H9 (cell line): ENCODE data around the gene E2F7. TPM values are rescaled to one million over a fixed set of nuclear protein-coding genes. Genes with fewer than 3 reads are reported as not detected.

ENCODE experiments used
- DNase-seq: peaks from one replicate; pipeline ENCODE4 v3.0.0-alpha.2; 2017
- H2AFZ ChIP-seq: one replicate; pipeline ENCODE4 v1.6.1; 2013; ENCODE audit warnings: mild to moderate bottlenecking, low read length, control low read depth, moderate library complexity
- H2AK5ac ChIP-seq: 2 replicates; pipeline ENCODE4 v1.6.1; 2013; ENCODE audit warnings: low read length, control low read depth, mixed read lengths; ENCODE audit not compliant: insufficient read length
- H2BK120ac ChIP-seq: one replicate; pipeline ENCODE4 v1.6.1; 2013; ENCODE audit warnings: low read depth, mild to moderate bottlenecking, low read length, control low read depth, inconsistent platforms; ENCODE audit not compliant: poor library complexity, severe bottlenecking
- H2BK12ac ChIP-seq: 2 replicates; pipeline ENCODE4 v1.6.1; 2013; ENCODE audit warnings: low read length, control low read depth, mixed read lengths, low read depth; ENCODE audit not compliant: insufficient read length
- H2BK15ac ChIP-seq: 2 replicates; pipeline ENCODE4 v1.6.1; 2013; ENCODE audit warnings: low read depth, low read length, control low read depth
- H2BK20ac ChIP-seq: one replicate; pipeline ENCODE4 v1.6.1; 2013; ENCODE audit warnings: low read depth, mild to moderate bottlenecking, low read length, control low read depth, inconsistent platforms; ENCODE audit not compliant: poor library complexity, severe bottlenecking
- H2BK5ac ChIP-seq: 2 replicates; pipeline ENCODE4 v1.6.1; 2013; ENCODE audit warnings: low read length, control low read depth, mixed read lengths; ENCODE audit not compliant: insufficient read length
- H3K14ac ChIP-seq: 2 replicates; pipeline ENCODE4 v1.6.1; 2013; ENCODE audit warnings: low read length, control low read depth; ENCODE audit not compliant: insufficient read depth
- H3K18ac ChIP-seq: 2 replicates; pipeline ENCODE4 v1.6.1; 2013; ENCODE audit warnings: low read depth, mild to moderate bottlenecking, mixed read lengths, low read length, control low read depth; ENCODE audit not compliant: insufficient read length
- H3K23ac ChIP-seq: 2 replicates; pipeline ENCODE4 v1.6.1; 2013; ENCODE audit warnings: low read length, control low read depth, mixed read lengths, low read depth; ENCODE audit not compliant: insufficient read length
- H3K23me2 ChIP-seq: 2 replicates; pipeline ENCODE4 v1.6.1; 2013; ENCODE audit warnings: low read depth, mild to moderate bottlenecking, mixed read lengths, low read length, control low read depth; ENCODE audit not compliant: insufficient read length, poor library complexity, severe bottlenecking
- H3K27ac ChIP-seq: 2 replicates; pipeline ENCODE4 v1.5.1; 2013; ENCODE audit warnings: low read length, control low read depth, mixed read lengths, low read depth; ENCODE audit not compliant: insufficient read length
- H3K27me3 ChIP-seq: 2 replicates; pipeline ENCODE4 v1.6.1; 2013; ENCODE audit warnings: low read length, control low read depth, inconsistent platforms; ENCODE audit not compliant: insufficient read depth
- H3K4ac ChIP-seq: 2 replicates; pipeline ENCODE4 v1.6.1; 2013; ENCODE audit warnings: low read depth, mild to moderate bottlenecking, control low read depth, inconsistent platforms, low read length, moderate library complexity
- H3K4me1 ChIP-seq: 2 replicates; pipeline ENCODE4 v1.6.1; 2013; ENCODE audit warnings: low read length, control low read depth, inconsistent platforms; ENCODE audit not compliant: insufficient read depth
- H3K4me2 ChIP-seq: 2 replicates; pipeline ENCODE4 v1.6.1; 2013; ENCODE audit warnings: low read length, control low read depth, mixed read lengths; ENCODE audit not compliant: insufficient read length, insufficient read depth
- H3K56ac ChIP-seq: 2 replicates; pipeline ENCODE4 v1.6.1; 2013; ENCODE audit warnings: low read depth, mild to moderate bottlenecking, mixed read lengths, low read length, control low read depth; ENCODE audit not compliant: insufficient read length
- H3K79me1 ChIP-seq: 2 replicates; pipeline ENCODE4 v1.6.1; 2013; ENCODE audit warnings: low read depth, mild to moderate bottlenecking, moderate library complexity, low read length, control low read depth, inconsistent platforms; ENCODE audit not compliant: insufficient read depth, poor library complexity, severe bottlenecking
- H3K79me2 ChIP-seq: 2 replicates; pipeline ENCODE4 v1.6.1; 2013; ENCODE audit warnings: low read length, control low read depth, inconsistent platforms; ENCODE audit not compliant: insufficient read depth
- H3K9ac ChIP-seq: 2 replicates; pipeline ENCODE4 v1.6.1; 2013; ENCODE audit warnings: low read length, control low read depth, mixed read lengths; ENCODE audit not compliant: insufficient read length; ENCODE audit errors: extremely low read depth
- H3K9me3 ChIP-seq: one replicate; pipeline ENCODE4 v1.6.1; 2013; ENCODE audit warnings: low read depth, low read length, inconsistent platforms; ENCODE audit not compliant: control insufficient read depth
- H3T11ph ChIP-seq: one replicate; pipeline ENCODE4 v1.6.1; 2013; ENCODE audit warnings: mild to moderate bottlenecking, low read length, control low read depth, inconsistent platforms
- H4K20me1 ChIP-seq: one replicate; pipeline ENCODE4 v1.6.1; 2013; ENCODE audit not compliant: control insufficient read depth, insufficient read length, insufficient read depth
- H4K5ac ChIP-seq: 2 replicates; pipeline ENCODE4 v1.6.1; 2013; ENCODE audit warnings: low read depth, mild to moderate bottlenecking, mixed read lengths, low read length, control low read depth; ENCODE audit not compliant: insufficient read length
- H4K8ac ChIP-seq: replicated peaks from 2 replicates; pipeline ENCODE4 v1.6.1; 2013; ENCODE audit warnings: low read length, control low read depth, mixed read lengths, low read depth; ENCODE audit not compliant: insufficient read length
- H4K91ac ChIP-seq: 2 replicates; pipeline ENCODE4 v1.6.1; 2013; ENCODE audit warnings: low read depth, mild to moderate bottlenecking, moderate library complexity, mixed read lengths, low read length, control low read depth; ENCODE audit not compliant: insufficient read length
- H3K27ac Mint-ChIP-seq, 3 experiments: 2 replicates in 2 of 3; 3 replicates in 1 of 3; pipeline ENCODE4 v1.8.0; 2020 to 2021; ENCODE audit warnings: mixed read lengths in 3 of 3, mild to moderate bottlenecking in 1 of 3, moderate library complexity in 1 of 3
- H3K27me3 Mint-ChIP-seq: 2 replicates; pipeline ENCODE4 v1.8.0; 2021; ENCODE audit warnings: low read depth, mild to moderate bottlenecking, moderate library complexity, mixed read lengths
- H3K36me3 Mint-ChIP-seq, 3 experiments: 2 replicates in 2 of 3; 3 replicates in 1 of 3; pipeline ENCODE4 v1.8.0; 2020 to 2021; ENCODE audit warnings: low read depth in 3 of 3, mixed read lengths in 3 of 3; ENCODE audit not compliant: insufficient read depth in 1 of 3
- H3K4me1 Mint-ChIP-seq, 2 experiments: 2 replicates each; pipeline ENCODE4 v1.8.0; 2020; ENCODE audit warnings: mixed read lengths in 2 of 2
- H3K4me3 Mint-ChIP-seq, 2 experiments: 2 replicates in 1 of 2; 3 replicates in 1 of 2; pipeline ENCODE4 v1.8.0; 2020 to 2021; ENCODE audit warnings: mild to moderate bottlenecking in 2 of 2, mixed read lengths in 2 of 2, moderate library complexity in 1 of 2
- H3K9me3 Mint-ChIP-seq, 2 experiments: 2 replicates in 1 of 2; 3 replicates in 1 of 2; pipeline ENCODE4 v1.8.0; 2020; ENCODE audit warnings: mild to moderate bottlenecking in 2 of 2, mixed read lengths in 2 of 2, moderate library complexity in 1 of 2
- CTCF ChIP-seq: fragments of 200-600 bp; sonication (generic); conservative IDR thresholded peaks from 3 replicates; pipeline ENCODE4 v1.8.0; 2021; ENCODE audit warnings: antibody characterized with exemption, mild to moderate bottlenecking
- WGBS: extraction: QIAGEN DNeasy Blood & Tissue Kit; methylation state at CpG from one replicate; pipeline ENCODE4 v1.1.7; 2013; ENCODE audit warnings: missing lambda C conversion rate, low lambda C conversion rate, mixed read lengths; ENCODE audit not compliant: insufficient read length; ENCODE audit errors: extremely low coverage; 5-methylcytosine and 5-hydroxymethylcytosine counted together
- total RNA-seq: library from RNA; stranded (reverse); gene quantifications from 2 replicates; pipeline ENCODE4 v1.2.1, GENCODE V29; 2021

E2F7 gene
- total RNA-seq, 1 experiment from 2014 or later, result 24.5 TPM

GRCh38 chr12:77070382-77070781 is 5.0 kb upstream of the E2F7 start:
- Histone ChIP-seq H3K23ac (no peak overlapping the region), H2AFZ (no peak overlapping the region), H3K23me2 (no peaks in the 10 kb centered on the region), H3T11ph (no peak overlapping the region), H3K56ac (no peak overlapping the region), H3K27ac (no peak overlapping the region), H4K5ac (no peak overlapping the region), H4K91ac (no peak overlapping the region), H2BK12ac (no peak overlapping the region), H3K18ac (no peak overlapping the region), H3K79me1 (no peaks in the 10 kb centered on the region), H2BK15ac (no peak overlapping the region), H3K4ac (no peak overlapping the region), H3K9me3 (no peaks in the 10 kb centered on the region), H4K20me1 (no peaks in the 10 kb centered on the region), H2BK20ac (no peak overlapping the region), H3K79me2 (no peaks in the 10 kb centered on the region), H2AK5ac (no peak overlapping the region), H3K9ac (no peak overlapping the region), H3K27me3 (no peaks in the 10 kb centered on the region), H2BK120ac (no peak overlapping the region), H3K14ac (no peak overlapping the region), H3K4me1 (no peaks in the 10 kb centered on the region), H4K8ac (no peak overlapping the region), H2BK5ac (no peak overlapping the region), H3K4me2 (no peak overlapping the region)
- H3K27ac Mint-ChIP-seq, result no peak overlapping the region
- H3K4me3 Mint-ChIP-seq, result no peak overlapping the region
- no CpG with 5 or more reads among the region's 3 CpGs for WGBS
- DNase-seq, result no peak
- H3K36me3 Mint-ChIP-seq, result no peaks in the 10 kb centered on the region
- TF ChIP-seq CTCF, result no peak
- peaks cover 8 to 9% of the 10 kb centered on the region in 2 experiments for H3K4me1 Mint-ChIP-seq
- no peaks in the 10 kb centered on the region for H3K9me3 Mint-ChIP-seq
- no peaks in the 10 kb centered on the region; the same call in 1 of the 2 replicates for H3K27me3 Mint-ChIP-seq
